Right lobe of liver (tissue), 6 donors: ENCODE data around the gene GPR142. TPM values are rescaled to one million over a fixed set of nuclear protein-coding genes. Genes with fewer than 3 reads are reported as not detected.

Experiments
- ATAC-seq, 4 donors: fragments of 200-7000 bp; cut with Tn5 transposase; one replicate each; pipeline ENCODE4 v1.9.1; 2020; ENCODE audit warnings: mild to moderate bottlenecking in 4 of 4, moderate library complexity in 4 of 4
- DNase-seq, 3 donors: peaks; one replicate each; pipeline ENCODE4 v3.0.0-alpha.2; 2020
- H3K27ac ChIP-seq, 3 donors: fragments of 200-600 bp; one replicate each; pipeline ENCODE4 v1.8.0; 2022
- H3K27me3 ChIP-seq, 2 donors: fragments of 200-600 bp; one replicate each; pipeline ENCODE4 v1.8.0; 2022
- H3K36me3 ChIP-seq, 4 donors: fragments of 200-600 bp; sonication (generic) in 1 of 4; one replicate each; pipeline versions ENCODE4 v1.5.1 to v1.8.0; 2017 to 2022; ENCODE audit warnings: control low read depth in 1 of 4
- H3K4me1 ChIP-seq, 4 donors: fragments of 200-600 bp; sonication (generic) in 1 of 4; one replicate each; pipeline versions ENCODE4 v1.5.1 to v1.8.0; 2017 to 2022; ENCODE audit warnings: control low read depth in 1 of 4
- H3K4me3 ChIP-seq, 3 donors: fragments of 200-600 bp; one replicate each; pipeline ENCODE4 v1.8.0; 2022
- H3K9me3 ChIP-seq, 4 donors: fragments of 200-600 bp; sonication (generic) in 1 of 4; one replicate each; pipeline versions ENCODE4 v1.5.1 to v1.8.0; 2017 to 2022; ENCODE audit warnings: control low read depth in 1 of 4
- CTCF ChIP-seq, 4 donors: fragments of 200-600 bp in 3 of 4; fragments of 450-650 bp in 1 of 4; IDR thresholded peaks; one replicate each; pipeline versions ENCODE4 v1.5.1 to v1.8.0; 2016 to 2022; ENCODE audit warnings: antibody characterized with exemption in 4 of 4, mild to moderate bottlenecking in 2 of 4
- POLR2A ChIP-seq: fragments of 450-650 bp; IDR thresholded peaks from one replicate; pipeline ENCODE4 v1.6.1; 2017; ENCODE audit warnings: antibody characterized with exemption, mild to moderate bottlenecking
- WGBS: methylation state at CpG from one replicate; pipeline ENCODE4 v1.1.6; 2018; ENCODE audit warnings: low coverage, low lambda C conversion rate; ENCODE audit not compliant: insufficient coverage; ENCODE audit errors: missing lambda C conversion rate; 5-methylcytosine and 5-hydroxymethylcytosine counted together
- intact Hi-C, 2 donors: fragments of 100-400 bp; cut with DNase I; formaldehyde crosslinking; loops; one replicate each; pipeline versions ENCODE4 v1.11.2 to v1.14.1; 2022
- total RNA-seq, 6 experiments: library from RNA; depleted of rRNA in 2 of 6; stranded (reverse); fragments of >200 nt in 2 of 6; fragmentation: NEBNext Ultra II Directional in 3 of 6; extraction: Animal tissue kit (Norgen Biotek cat#: 25700) in 3 of 6; gene quantifications; one replicate each; pipeline versions ENCODE4 v1.1.0 to v1.2.4, GENCODE V29; 2016 to 2023
- donor health status: DM: no; HTN: yes; CAD: no.
- donor health status: DM: no; HTN: no; CAD: no.
- donor health status: DM: no; HTN: no; CAD: no.
- donor health status: DM: no; HTN: yes; CAD: no.
- donor health status: DM: no; HTN: yes; CAD: no.

The GPR142 gene
- total RNA-seq, 6 experiments from 2014 or later = 0.24 TPM; not detected in 5

GRCh38 chr17:74325743-74326379, 41.4 kb upstream of the GPR142 start, which contains the start of gene KIF19:
TSS of gene KIF19 (plus strand) at chr17:74326226. CDS start at chr17:74326350, 124 bp downstream.
- peak within 1 kb of the TSS in 1 of 3 donors; percentile 24 for H3K27ac ChIP-seq

GRCh38 chr17:74326506-74326905, 40.8 kb upstream of the GPR142 start:
- H3K27ac ChIP-seq = no peak overlapping the region
- ATAC-seq (peak in 3 of 4 donors; percentile 9 to 24 (median 10)), DNase-seq (no peak)
- H3K4me1 ChIP-seq = peaks cover 0 to 14% (median 0%) of the 10 kb centered on the region in 4 donors
- H3K36me3 ChIP-seq = no peaks in the 10 kb centered on the region
- H3K4me3 ChIP-seq = peak overlapping the region in 2 of 3 donors; percentile 14 to 33
- 28% methylated on average over 8 of the region's 10 CpGs for WGBS
- no peaks in the 10 kb centered on the region for H3K9me3 ChIP-seq
- H3K27me3 ChIP-seq = no peaks in the 10 kb centered on the region
- intact Hi-C loops = no loop called here
- TF ChIP-seq POLR2A (no peak), CTCF (IDR thresholded peaks at IDR 0.05) (no peak)

More at GRCh38 chr17:74325743-74326379, 41.4 kb upstream of the GPR142 start, which contains the start of gene KIF19:
- peak in 1 of 3 donors; percentile 50 for DNase-seq
- Histone ChIP-seq H3K9me3 (no peaks in the 10 kb centered on the region), H3K36me3 (no peaks in the 10 kb centered on the region), H3K4me1 (peaks cover 0 to 14% (median 0%) of the 10 kb centered on the region in 4 donors), H3K4me3 (peak within 1 kb of the TSS; percentile 2 to 33 (median 14)), H3K27me3 (no peaks in the 10 kb centered on the region)
- peak; percentile 73 to 86 (median 79) for ATAC-seq
- TF ChIP-seq CTCF (IDR thresholded peaks at IDR 0.05) = no peak
- no peak for TF ChIP-seq POLR2A
- intact Hi-C loops = no loop called here
- WGBS = no CpG with 5 or more reads among the region's 73 CpGs

- intact Hi-C loops = no loop called here
- Histone ChIP-seq H3K27ac (no peak overlapping the region), H3K4me3 (no peak overlapping the region), H3K9me3 (no peaks in the 10 kb centered on the region), H3K36me3 (no peaks in the 10 kb centered on the region), H3K27me3 (no peaks in the 10 kb centered on the region), H3K4me1 (peaks cover 0 to 14% (median 0%) of the 10 kb centered on the region in 4 donors)
- TF ChIP-seq POLR2A (no peak), CTCF (IDR thresholded peaks at IDR 0.05) (no peak)
- DNase-seq = no peak
- no peak for ATAC-seq
- WGBS = 93% methylated on average over 3 of the region's 3 CpGs
Measured at GRCh38 chr17:74328487-74328886, 38.8 kb upstream of the GPR142 start.

GRCh38 chr17:74329378-74329777, 37.9 kb upstream of the GPR142 start:
- Histone ChIP-seq H3K4me3 (no peak overlapping the region), H3K36me3 (no peaks in the 10 kb centered on the region), H3K4me1 (peaks cover 0 to 14% (median 0%) of the 10 kb centered on the region in 4 donors), H3K27me3 (no peaks in the 10 kb centered on the region), H3K27ac (no peak overlapping the region), H3K9me3 (no peaks in the 10 kb centered on the region)
- ATAC-seq = no peak
- WGBS = 42% methylated on average over 2 of the region's 3 CpGs
- DNase-seq = no peak
- intact Hi-C loops = no loop called here
- no peak for TF ChIP-seq POLR2A
- no peak for TF ChIP-seq CTCF (IDR thresholded peaks at IDR 0.05)
